SH-SY5Y (cell line): ENCODE measurements around the gene MTHFSD.

Source experiments
- GATA2 ChIP-seq: IDR thresholded peaks from 2 replicates; pipeline ENCODE4 v1.6.1; 2011; ENCODE audit warnings: mild to moderate bottlenecking, low read depth, low read length
- GATA3 ChIP-seq: IDR thresholded peaks from 2 replicates; pipeline ENCODE4 v1.6.1; 2011; ENCODE audit warnings: low read depth, mild to moderate bottlenecking, low read length, moderate library complexity

- TF ChIP-seq GATA2, result no peak
- no peak for TF ChIP-seq GATA3
These were observed 12.9 kb upstream of the MTHFSD start for GRCh38 chr16:86567701-86568581.
